ENCODE data around the gene SRSF3.
"Not testable (repeated sequence)": the region's sequence is repeated elsewhere in the genome, so short reads cannot be mapped to it uniquely, and the experiment has no call there.

Gene SRSF3

DNA sequence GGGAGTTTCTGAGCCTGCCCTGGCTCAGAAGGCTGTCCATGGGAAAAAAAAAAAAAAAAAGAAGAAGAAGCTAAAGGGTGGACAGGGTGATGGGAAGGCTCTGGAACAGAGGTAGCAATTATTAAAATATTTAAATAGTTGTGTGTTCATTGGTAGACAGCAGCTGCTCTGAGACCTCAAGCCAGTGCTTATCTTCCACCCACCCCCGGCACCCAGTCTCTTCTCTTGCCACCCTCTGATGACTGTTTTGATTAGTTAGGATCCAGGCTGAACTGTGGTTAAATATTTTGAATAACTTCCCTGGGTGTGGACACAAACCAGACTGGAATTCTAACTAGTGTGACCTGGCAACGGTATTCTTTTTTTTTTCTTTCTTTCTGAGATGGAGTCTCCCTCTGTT, 16.9 kb upstream of the SRSF3 start:
- TF ChIP-seq, protein P1, sequence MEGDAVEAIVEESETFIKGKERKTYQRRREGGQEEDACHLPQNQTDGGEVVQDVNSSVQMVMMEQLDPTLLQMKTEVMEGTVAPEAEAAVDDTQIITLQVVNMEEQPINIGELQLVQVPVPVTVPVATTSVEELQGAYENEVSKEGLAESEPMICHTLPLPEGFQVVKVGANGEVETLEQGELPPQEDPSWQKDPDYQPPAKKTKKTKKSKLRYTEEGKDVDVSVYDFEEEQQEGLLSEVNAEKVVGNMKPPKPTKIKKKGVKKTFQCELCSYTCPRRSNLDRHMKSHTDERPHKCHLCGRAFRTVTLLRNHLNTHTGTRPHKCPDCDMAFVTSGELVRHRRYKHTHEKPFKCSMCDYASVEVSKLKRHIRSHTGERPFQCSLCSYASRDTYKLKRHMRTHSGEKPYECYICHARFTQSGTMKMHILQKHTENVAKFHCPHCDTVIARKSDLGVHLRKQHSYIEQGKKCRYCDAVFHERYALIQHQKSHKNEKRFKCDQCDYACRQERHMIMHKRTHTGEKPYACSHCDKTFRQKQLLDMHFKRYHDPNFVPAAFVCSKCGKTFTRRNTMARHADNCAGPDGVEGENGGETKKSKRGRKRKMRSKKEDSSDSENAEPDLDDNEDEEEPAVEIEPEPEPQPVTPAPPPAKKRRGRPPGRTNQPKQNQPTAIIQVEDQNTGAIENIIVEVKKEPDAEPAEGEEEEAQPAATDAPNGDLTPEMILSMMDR (conservative IDR thresholded peaks at IDR 0.05; ENCODE audit: low read depth, low read length) = no peak
- DNase-seq (ENCODE audit: low read depth) = peak; percentile 91

DNA sequence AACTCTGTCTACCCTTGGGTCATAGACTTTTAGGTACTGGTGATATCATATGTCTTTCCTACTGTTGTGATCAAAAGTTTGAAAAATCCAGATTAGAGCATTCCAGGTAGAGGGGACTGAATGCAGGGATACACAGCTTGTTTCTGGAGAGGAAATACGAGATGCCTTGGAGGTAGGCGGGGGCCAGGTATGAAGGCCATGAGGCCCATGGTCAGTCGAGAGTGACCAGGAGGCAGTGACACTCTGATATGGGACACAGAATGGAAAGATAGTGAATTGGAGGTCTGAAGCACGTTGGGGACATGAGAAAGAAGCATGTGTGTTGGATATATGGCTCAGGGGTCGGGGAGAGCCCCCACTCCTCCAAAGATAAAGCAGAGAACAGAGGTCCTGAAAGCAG, 16.1 kb upstream of the SRSF3 start:
- H3K4me3 ChIP-seq (ENCODE audit: low read length) = no peak overlapping the region
- no peak for DNase-seq (ENCODE audit: low read depth)
- TF ChIP-seq, protein P1 (conservative IDR thresholded peaks at IDR 0.05; ENCODE audit: low read depth, low read length) = no peak

More for the DNA sequence above, 16.9 kb upstream of the SRSF3 start:
- no peak overlapping the region for H3K4me3 ChIP-seq (ENCODE audit: low read length)

DNA sequence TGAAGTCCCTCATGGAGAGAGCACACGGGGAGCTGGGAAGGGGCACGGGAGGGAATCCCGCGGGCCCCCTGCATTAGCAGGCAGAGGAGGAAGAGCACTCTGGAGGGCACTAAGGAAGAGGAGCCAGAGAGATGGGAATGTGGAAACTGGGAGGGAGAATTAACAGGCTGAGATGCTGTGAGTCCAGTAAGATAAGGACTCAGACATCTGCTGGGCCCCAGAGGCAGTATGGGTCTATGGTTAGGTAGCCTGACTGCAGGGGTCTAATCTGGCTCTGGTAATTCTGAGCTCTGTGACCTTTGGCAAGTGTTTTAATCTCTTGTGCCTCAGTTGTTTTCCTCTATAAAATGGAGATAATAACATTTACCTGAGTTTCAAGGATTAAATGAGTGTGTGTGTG, 15.7 kb upstream of the SRSF3 start:
- TF ChIP-seq, protein P1 (conservative IDR thresholded peaks at IDR 0.05; ENCODE audit: low read depth, low read length) = no peak
- no peak for DNase-seq (ENCODE audit: low read depth)
- no peak overlapping the region for H3K4me3 ChIP-seq (ENCODE audit: low read length)

DNA sequence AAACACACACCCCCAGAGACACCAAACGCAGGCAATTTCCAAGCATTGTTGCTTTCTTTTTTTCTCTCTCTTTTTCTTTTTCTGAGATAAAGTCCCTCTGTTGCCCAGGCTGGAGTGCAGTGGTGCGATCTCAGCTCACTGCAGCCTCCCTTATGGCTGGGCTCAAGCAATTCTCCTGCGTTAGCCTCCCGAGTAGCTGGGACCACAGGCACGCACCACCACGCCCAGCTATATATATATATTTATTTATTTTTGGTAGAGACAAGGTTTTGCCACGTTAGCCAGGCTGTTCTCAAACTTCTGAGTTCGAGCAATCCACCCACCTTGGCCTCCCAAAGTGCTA, 14.0 kb upstream of the SRSF3 start:
- no peak overlapping the region for H3K4me3 ChIP-seq (ENCODE audit: low read length)
- TF ChIP-seq, protein P1 (conservative IDR thresholded peaks at IDR 0.05; ENCODE audit: low read depth, low read length) = no peak
- no peak for DNase-seq (ENCODE audit: low read depth)

DNA sequence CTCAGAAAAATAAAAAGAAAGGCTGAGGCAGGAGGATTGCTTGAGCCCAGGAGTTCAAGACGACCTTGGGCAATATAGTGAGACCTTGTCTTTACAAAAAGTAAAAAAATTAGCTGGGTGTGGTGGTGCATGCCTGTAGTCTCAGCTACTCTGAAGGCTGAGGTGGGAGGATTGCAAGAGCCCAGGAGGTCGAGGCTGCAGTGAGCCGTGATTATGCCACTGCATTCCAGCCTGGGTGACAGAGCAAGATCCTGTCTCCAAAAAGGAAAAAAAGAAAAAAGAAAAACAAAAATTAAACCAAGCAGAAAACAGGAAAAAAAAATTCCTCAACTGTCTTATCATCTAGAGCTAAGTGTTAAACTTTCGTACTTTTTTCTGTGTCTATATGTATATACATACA, 12.4 kb upstream of the SRSF3 start:
- no peak overlapping the region for H3K4me3 ChIP-seq (ENCODE audit: low read length)
- DNase-seq (ENCODE audit: low read depth) = no peak
- TF ChIP-seq, protein P1 (conservative IDR thresholded peaks at IDR 0.05; ENCODE audit: low read depth, low read length) = no peak

DNA sequence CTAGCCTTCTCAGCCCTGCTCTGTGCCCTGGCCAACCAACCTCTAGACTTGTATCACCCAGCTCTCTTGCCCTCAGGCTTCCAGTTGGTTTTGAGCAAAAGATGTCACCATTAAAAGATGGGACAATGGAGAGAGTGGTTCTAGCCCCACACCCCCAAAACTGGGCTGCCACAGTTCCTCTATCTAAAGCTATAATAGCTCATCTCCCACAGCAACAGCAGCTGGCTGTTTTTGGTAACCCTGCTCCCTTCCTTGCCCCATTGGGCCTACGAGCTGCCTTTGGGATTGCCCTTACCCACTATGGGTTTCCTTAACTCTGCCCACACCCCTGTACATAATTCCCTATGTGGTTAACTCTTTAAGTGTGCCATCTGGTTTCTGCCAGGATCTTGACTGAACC, 7.6 kb upstream of the SRSF3 start:
- DNase-seq (ENCODE audit: low read depth) = no peak
- no peak overlapping the region for H3K4me3 ChIP-seq (ENCODE audit: low read length)

DNA sequence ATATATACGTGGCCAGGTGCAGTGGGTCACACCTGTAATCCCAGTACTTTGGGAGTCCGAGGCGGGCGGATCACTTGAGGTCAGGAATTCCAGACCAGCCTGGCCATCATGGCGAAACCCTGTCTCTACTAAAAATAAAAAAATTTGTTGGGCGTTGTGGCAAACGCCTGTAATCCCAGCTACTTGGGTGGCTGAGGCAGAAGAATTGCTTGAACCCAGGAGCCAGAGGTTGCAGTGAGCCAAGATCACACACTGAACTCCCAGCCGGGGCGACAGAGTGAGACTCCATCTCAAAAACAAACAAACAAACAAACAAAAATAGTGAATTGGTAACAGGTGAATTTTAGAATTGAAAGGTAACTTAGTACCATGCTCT, 5.1 kb upstream of the SRSF3 start:
- H3K4me3 ChIP-seq (ENCODE audit: low read length); DNase-seq (ENCODE audit: low read depth): not testable (repeated sequence)

More for the DNA sequence above, 7.6 kb upstream of the SRSF3 start:
- TF ChIP-seq, protein P1 (conservative IDR thresholded peaks at IDR 0.05; ENCODE audit: low read depth, low read length) = no peak

DNA sequence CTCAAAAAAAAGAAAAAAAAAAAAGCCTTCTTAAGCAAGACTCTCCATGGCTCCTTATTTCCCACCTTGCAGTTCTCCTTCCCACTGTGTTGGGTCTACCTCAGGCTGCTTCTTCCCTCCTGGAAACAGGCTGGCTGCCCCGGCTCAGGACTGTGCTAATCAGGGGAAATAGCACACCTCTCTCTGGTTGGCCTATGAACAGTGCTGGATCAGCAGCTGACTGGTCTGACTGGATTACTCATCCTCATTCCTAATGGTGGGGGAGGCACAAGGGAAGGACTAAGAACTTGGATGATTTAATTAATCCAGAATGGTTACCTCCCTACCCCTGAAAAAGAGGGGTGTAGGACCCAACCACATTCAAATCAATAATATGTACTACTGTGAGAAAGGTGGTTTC, 3.9 kb upstream of the SRSF3 start:
- DNase-seq (ENCODE audit: low read depth) = peak; percentile 80
- TF ChIP-seq, protein P1 (conservative IDR thresholded peaks at IDR 0.05; ENCODE audit: low read depth, low read length) = no peak
- H3K4me3 ChIP-seq (ENCODE audit: low read length) = no peak overlapping the region

Measured in retinal pigment epithelial cell (primary cell).